Erythroblast (primary cell): Measurements from ENCODE around the gene C11orf52.

Experiments used
- GATA1 ChIP-seq: IDR thresholded peaks from 2 replicates; pipeline ENCODE4 v1.6.1; 2011; ENCODE audit warnings: low read depth, mild to moderate bottlenecking, control low read depth, low read length, moderate library complexity
- POLR2A ChIP-seq: IDR thresholded peaks from 2 replicates; pipeline ENCODE4 v1.6.1; 2011; ENCODE audit warnings: mild to moderate bottlenecking, low read length

GRCh38 chr11:111960916-111961315 is 42.2 kb downstream of the C11orf52 start:
- TF ChIP-seq POLR2A (no peak), GATA1 (no peak)
